ENCODE results near the gene LPAR6. TPM values are rescaled to one million over a fixed set of nuclear protein-coding genes. Genes with fewer than 3 reads are reported as not detected.

LPAR6 gene
- total RNA-seq, 1 experiment from 2014 or later, result not detected

DNA sequence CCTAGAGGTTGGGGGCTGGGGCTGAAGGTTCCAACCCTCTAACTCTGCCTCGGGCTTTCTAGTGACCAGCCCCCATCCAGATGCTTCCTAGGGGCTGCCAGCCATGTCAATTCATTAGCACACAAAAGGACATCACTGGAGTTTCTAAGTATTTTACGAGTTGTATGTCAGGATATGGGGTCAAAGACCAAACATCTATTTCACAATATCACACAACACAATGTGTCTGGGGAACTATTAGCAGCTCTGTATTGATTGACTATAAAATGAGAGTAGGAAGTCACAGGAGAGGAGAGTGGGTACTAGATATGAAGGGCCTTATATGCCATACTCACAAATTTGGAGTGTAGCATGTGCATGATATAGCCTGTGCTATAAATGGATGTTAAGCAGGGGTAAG is 42.1 kb downstream of the LPAR6 start:
- H3K9me3 Mint-ChIP-seq (ENCODE audit: unreplicated experiment), result peaks cover 8% of the 10 kb centered on the region

DNA sequence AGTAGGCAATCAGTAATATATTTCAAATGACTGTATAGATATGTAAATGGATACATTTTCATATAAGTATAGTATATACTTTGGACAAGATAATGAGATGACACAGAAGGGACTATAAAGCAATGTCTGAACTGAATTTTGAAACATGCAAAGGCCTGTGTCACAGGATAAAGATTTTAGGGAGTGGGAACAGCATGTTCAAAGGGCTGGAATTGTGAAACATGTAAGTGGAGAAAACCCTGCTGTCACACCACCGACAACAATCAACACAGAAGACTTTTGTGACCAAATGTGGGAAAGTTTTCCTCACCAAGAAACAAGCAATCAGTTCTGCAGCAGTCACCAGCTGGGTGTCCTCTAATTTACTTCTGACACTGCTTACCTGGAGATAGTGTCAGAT is 42.9 kb downstream of the LPAR6 start:
- Mint-ChIP-seq H3K27me3 (ENCODE audit: insufficient read depth, unreplicated experiment) (no peaks in the 10 kb centered on the region), H3K4me1 (ENCODE audit: low read depth, unreplicated experiment) (no peaks in the 10 kb centered on the region), H3K9me3 (ENCODE audit: unreplicated experiment) (peaks cover 6% of the 10 kb centered on the region), H3K4me3 (ENCODE audit: unreplicated experiment) (no peak overlapping the region), H3K27ac (ENCODE audit: unreplicated experiment) (no peak overlapping the region), H3K36me3 (ENCODE audit: insufficient read depth, unreplicated experiment) (peaks cover 5% of the 10 kb centered on the region)
- no peak for DNase-seq
- no TSS peak for BruUV-seq (replicated peaks)
- Histone ChIP-seq H3K9me3 (no peaks in the 10 kb centered on the region), H3K36me3 (ENCODE audit: control insufficient read depth, insufficient read depth, low read length) (peaks cover 2% of the 10 kb centered on the region; the same call in 1 of the 2 replicates), H3K4me1 (no peaks in the 10 kb centered on the region), H3K27me3 (replicated peaks; ENCODE audit: control insufficient read depth, insufficient read depth, low read length) (no peaks in the 10 kb centered on the region), H3K4me3 (ENCODE audit: low read depth, low read length) (no peak overlapping the region)
- CTCF ChIA-PET, result no interaction called here
- TF ChIP-seq, protein P1, sequence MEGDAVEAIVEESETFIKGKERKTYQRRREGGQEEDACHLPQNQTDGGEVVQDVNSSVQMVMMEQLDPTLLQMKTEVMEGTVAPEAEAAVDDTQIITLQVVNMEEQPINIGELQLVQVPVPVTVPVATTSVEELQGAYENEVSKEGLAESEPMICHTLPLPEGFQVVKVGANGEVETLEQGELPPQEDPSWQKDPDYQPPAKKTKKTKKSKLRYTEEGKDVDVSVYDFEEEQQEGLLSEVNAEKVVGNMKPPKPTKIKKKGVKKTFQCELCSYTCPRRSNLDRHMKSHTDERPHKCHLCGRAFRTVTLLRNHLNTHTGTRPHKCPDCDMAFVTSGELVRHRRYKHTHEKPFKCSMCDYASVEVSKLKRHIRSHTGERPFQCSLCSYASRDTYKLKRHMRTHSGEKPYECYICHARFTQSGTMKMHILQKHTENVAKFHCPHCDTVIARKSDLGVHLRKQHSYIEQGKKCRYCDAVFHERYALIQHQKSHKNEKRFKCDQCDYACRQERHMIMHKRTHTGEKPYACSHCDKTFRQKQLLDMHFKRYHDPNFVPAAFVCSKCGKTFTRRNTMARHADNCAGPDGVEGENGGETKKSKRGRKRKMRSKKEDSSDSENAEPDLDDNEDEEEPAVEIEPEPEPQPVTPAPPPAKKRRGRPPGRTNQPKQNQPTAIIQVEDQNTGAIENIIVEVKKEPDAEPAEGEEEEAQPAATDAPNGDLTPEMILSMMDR (IDR thresholded peaks at IDR 0.05; ENCODE audit: insufficient read depth in 1 of 2, low read depth in 1 of 2, low read length in 1 of 2, severe bottlenecking in 1 of 2, unreplicated experiment in 1 of 2), result no peak
- POLR2A ChIA-PET, result no interaction called here
- intact Hi-C loops (cut with micrococcal nuclease; ENCODE audit: unreplicated experiment), result no loop called here

More for the DNA sequence above, 42.1 kb downstream of the LPAR6 start:
- peaks cover 5% of the 10 kb centered on the region for H3K36me3 Mint-ChIP-seq (ENCODE audit: insufficient read depth, unreplicated experiment)
- no peak for DNase-seq
- TF ChIP-seq, protein P1 (IDR thresholded peaks at IDR 0.05; ENCODE audit: insufficient read depth in 1 of 2, low read depth in 1 of 2, low read length in 1 of 2, severe bottlenecking in 1 of 2, unreplicated experiment in 1 of 2), result no peak
- Histone ChIP-seq H3K27me3 (replicated peaks; ENCODE audit: control insufficient read depth, insufficient read depth, low read length) (no peaks in the 10 kb centered on the region), H3K9me3 (no peaks in the 10 kb centered on the region), H3K36me3 (ENCODE audit: control insufficient read depth, insufficient read depth, low read length) (peaks cover 2% of the 10 kb centered on the region; the same call in 1 of the 2 replicates), H3K4me3 (ENCODE audit: low read depth, low read length) (no peak overlapping the region), H3K4me1 (no peaks in the 10 kb centered on the region)
- intact Hi-C loops (cut with micrococcal nuclease; ENCODE audit: unreplicated experiment), result no loop called here
- ChIA-PET POLR2A (no interaction called here), CTCF (no interaction called here)
- no peak overlapping the region for H3K4me3 Mint-ChIP-seq (ENCODE audit: unreplicated experiment)
- H3K27me3 Mint-ChIP-seq (ENCODE audit: insufficient read depth, unreplicated experiment), result no peaks in the 10 kb centered on the region
- no TSS peak for BruUV-seq (replicated peaks)
- no peak overlapping the region for H3K27ac Mint-ChIP-seq (ENCODE audit: unreplicated experiment)
- H3K4me1 Mint-ChIP-seq (ENCODE audit: low read depth, unreplicated experiment), result no peaks in the 10 kb centered on the region

Other genes starting within 250 kb of the LPAR6 start
- 202 and 224 TPM in 2 replicates for gene ITM2B, start 179.9 kb downstream of the LPAR6 start, total RNA-seq (2022)
- gene RB1, start 109.4 kb downstream of the LPAR6 start, total RNA-seq (2022), result 24.1 and 24.3 TPM in 2 replicates
- gene RCBTB2, start 120.0 kb upstream of the LPAR6 start, total RNA-seq (2022), result 0.74 and 1.1 TPM in 2 replicates
- not detected in 2 replicates for gene CYSLTR2, start 240.8 kb upstream of the LPAR6 start, total RNA-seq (2022)

Data from Caco-2 (cell line).